ENCODE data around the gene ANKRD28.
"Not testable (repeated sequence)": the region's sequence is repeated elsewhere in the genome, so short reads cannot be mapped to it uniquely, and the experiment has no call there.

The ANKRD28 gene

DNA sequence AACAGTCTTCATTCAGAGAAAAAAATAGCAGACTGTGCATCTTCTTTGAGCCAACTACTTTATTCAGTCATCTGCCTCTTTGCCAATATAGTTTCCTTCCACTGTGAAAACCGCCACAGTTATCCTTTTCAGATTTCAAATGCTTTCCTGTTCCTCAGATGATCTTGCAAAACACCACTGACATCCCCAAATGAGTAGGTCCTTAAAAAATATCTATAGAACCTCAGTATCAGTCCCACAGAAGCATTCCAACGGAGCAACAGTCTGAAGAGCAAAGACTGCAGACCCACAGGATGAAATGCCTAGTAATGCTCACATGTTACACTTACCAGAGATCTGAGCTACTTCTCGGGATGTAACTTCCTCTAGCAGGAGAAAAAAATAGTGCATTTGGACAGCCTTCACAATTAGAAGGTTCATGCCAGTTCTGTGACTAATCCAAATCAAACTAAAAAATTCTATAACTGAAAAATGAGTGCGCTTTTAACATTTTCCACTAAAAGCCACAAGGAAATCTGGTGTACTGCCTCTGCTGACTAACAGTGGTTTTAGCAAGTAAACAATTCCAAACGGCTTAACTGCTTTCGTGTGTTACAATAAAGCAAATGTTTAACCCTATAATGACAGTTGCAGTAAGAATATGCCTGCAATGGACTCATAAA lies at the start of gene ANKRD28:
ANKRD28 (minus strand) TSS at position 338 of the 662 bp plus-strand sequence. CDS start 1,458 bp downstream, outside the sequence.
- DNase-seq = peak in 2 of 6 experiments; percentile 16 to 34

DNA sequence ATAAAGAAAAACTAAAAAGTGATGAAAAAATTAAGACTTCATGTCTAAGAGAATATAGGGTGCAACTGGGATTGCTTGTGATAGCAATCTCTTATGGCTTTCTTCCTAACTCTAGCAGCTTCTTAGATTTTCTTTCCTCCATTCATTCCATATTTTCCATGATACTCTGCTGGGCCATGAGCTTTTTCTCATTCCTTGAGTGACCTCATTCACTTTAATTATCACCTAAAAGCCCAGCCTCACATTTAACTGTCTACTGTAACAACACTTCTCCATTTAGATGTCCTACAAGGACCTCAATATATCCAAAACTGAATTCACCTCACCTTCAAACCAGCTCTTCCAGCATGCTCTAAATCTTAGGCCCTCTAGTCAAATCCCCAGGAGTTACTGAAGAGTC lies 49.5 kb upstream of the ANKRD28 start:
- DNase-seq = no peak

DNA sequence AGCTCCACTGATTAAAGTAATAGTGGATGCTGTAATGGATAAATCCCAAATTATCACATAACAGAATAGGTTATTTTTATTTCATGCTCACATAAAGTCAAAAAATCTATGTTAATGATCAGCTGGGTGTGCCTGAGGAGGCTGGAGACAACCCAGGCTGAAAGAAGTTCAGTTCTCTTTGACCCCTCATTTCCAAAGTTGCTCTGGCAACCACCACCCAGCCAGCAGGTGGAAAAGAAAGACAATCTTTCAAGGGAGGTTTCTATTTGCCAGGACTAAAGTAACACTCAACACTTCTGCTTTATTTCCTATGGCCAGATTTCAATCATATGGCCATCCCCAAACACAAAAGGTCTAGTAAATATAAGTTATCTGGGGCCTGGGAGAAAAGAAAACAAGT lies 48.8 kb upstream of the ANKRD28 start:
- DNase-seq = no peak

- no peak for DNase-seq
Observed at GRCh38 chr3:15845475-15845874, 47.7 kb upstream of the ANKRD28 start.

DNA sequence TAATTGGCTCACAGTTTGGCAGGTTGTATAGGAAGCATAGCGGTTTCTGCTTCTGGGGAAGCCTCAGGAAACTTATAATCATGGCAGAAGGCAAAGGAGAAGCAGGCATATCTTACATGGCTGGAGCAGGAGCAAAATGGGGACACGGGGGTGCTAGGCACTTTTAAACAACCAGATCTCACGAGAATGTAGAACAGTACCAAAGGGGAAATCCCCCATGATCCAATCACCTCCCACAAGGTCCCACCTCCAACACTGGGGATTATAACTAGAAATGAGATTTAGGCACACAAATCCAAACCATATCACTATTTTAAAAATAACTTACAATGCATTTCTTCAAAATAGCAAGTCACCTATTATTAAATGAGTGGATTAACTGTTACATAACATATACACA lies 47.1 kb upstream of the ANKRD28 start:
- DNase-seq = no peak

DNA sequence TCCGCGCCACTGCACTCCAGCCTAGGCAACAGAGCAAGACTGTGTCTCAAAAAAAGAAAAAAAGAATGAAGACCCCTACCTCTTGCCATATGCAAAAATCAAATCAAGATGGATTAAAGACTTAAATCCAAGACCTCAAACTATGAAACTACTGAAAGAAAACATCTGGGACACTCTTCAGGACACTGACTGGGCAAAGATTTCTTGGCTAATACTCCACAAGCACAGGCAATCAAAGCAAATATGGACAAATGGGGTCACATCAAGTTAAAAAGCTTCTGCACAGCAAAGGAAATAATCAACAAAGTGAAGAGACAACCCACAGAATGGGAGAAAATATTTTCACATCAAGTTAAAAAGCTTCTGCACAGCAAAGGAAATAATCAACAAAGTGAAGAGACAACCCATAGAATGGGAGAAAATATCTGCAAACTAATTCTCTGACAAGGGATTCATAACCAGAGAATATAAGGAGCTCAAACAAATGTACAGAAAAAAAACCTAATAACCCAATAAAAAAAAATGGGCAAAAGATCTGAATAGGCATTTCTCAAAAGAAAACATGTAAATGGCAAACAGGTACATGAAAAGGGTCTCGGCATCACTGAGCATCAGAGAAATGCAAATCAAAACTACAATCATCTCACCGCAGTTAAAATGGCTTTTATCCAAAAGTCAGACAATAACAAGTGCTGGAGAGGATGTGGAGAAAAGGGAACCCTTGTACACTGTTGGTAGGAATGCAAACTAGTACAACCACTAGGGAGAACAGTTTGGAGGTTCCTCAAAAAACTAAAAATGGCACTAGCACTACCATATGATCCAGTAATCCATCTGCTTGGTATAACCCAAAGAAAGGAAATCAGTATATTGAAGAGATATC lies 43.6 kb upstream of the ANKRD28 start:
- not testable (repeated sequence) for DNase-seq

DNA sequence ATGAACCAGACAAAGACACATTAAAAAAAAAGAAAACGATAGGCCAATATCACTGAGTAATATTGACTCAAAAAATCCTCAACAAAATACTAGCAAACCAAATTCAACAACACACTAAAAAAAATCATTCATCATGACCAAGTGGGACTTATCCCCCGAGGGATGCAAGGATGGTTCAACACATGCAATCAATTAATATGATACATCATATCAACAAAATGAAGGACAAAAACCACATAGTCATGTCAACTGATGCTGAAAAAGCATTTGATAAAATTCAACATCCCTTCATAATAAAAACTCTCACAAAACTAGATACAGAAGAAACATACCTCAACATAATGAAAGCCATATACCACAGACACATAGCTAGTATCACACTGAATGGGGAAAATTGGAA lies 41.8 kb upstream of the ANKRD28 start:
- DNase-seq = no peak

DNA sequence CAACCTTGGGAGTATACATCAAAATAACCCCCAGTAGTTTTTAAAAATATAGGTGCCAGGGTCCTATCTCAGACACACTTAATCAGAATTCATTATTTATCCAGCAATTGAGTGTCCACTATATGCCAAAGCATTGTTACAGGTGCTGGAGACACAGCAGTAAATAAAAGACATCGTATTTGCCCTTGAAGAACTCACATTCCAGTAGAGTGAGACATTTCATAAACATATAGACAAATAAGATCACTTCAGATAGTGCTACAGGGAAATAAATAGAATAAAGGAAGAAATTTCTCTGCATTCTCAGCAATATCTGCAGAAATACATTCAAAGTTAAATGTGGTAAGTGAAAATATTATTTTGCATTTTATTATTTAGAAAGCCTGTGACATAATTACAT lies 34.1 kb upstream of the ANKRD28 start:
- no peak for DNase-seq

DNA sequence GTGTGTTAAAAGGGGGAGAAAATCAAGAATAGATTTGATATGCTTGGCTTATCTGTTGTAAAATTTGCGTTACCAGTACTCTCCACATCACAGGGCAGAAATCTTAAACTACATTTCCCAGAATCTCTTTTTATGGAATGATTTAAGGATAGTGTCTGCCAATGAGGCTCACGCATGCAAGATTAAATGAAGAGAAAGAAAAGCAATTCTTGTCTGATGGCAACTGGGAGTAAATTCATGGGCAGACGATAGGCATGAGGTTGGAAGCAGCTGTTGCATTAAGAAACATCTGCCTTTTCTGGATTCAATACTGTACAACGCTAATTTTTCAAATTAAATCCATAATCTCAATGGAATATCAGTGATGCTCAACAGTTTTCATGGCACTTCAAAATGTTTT lies 27.2 kb upstream of the ANKRD28 start:
- DNase-seq = no peak

- DNase-seq = no peak
Observed at GRCh38 chr3:15823092-15823491, 25.3 kb upstream of the ANKRD28 start.

DNA sequence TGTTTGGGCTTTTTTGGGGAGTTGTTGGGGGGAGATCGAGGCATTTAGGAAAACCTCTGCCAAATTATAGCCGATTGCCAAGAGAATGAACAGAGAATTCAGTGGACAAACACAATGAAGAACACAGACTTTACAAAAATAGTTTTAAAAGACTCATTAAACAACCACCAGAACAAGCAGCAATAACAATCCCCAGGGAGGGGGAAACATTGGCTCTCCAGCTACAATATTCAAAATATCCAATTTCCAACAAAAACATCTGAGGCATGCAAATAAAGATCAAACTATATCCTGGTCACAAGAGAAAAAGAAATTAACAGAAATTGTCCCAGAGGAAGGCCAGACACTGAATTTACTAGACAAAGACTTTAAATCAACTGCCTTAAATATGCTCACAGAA lies 24.5 kb upstream of the ANKRD28 start:
- no peak for DNase-seq

- DNase-seq = no peak
Observed at GRCh38 chr3:15820911-15821310, 23.1 kb upstream of the ANKRD28 start.

- DNase-seq = no peak
Observed at GRCh38 chr3:15819576-15819975, 21.8 kb upstream of the ANKRD28 start.

DNA sequence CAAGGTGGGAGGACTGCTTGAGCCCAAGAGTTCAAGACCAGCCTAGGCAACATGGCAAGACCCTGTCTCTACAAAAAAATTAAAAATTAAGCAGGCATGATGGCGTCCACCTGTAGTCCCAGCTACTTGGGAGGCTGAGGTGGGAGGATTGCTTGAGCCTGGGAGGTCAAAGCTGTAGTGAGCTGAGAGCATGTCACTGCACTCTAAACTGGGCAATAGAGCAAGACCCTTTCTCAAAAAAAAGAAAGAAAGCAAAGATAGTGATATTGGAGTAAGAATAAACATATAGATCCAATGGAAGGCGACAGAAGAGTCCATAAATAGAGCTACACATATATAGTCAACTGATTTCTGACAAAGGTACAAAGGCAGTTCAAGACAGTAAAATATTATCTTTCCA lies 21.3 kb upstream of the ANKRD28 start:
- DNase-seq = no peak

DNA sequence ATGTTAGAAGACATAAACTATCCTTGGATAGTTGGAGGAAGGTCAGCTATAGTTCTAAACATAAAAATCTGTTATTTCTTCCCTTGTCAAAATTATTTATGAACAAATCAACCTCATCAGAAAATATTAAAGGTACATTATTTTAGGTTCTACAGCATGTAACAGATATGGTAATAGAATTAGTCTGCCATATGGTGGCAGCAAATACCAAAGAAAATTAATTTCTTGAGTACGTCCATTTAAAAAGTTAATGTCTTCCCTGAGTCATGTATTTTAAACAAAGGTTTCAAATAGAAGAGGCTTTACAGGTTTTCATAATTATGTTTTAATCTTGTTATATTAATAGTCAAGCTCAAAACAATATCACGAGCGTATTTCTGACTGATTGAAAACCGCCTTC lies 17.9 kb upstream of the ANKRD28 start:
- DNase-seq = peak in 2 of 6 experiments; percentile 21 to 26

GRCh38 chr3:15813079-15813478 lies 15.3 kb upstream of the ANKRD28 start:
- DNase-seq = not testable (repeated sequence)

DNA sequence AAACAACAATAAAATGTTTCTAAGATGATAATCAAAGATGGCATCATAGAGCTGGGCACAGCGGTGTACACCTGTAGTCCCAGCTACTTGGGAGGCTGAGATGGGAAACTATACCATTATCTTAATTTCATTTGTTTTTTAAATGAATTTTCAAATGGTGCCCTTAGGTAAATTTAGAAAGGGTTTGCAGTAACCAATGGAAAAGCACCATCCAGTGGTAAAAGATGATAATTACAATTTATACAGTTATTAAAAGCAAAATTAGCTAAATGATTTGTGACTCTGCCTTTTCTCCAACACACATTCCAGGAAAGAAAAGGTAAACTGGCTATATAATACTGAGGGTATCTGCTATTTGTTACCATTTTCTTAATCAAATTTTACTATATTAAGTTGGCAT lies 14.4 kb upstream of the ANKRD28 start:
- peak in 2 of 6 experiments; percentile 3 to 17 for DNase-seq

DNA sequence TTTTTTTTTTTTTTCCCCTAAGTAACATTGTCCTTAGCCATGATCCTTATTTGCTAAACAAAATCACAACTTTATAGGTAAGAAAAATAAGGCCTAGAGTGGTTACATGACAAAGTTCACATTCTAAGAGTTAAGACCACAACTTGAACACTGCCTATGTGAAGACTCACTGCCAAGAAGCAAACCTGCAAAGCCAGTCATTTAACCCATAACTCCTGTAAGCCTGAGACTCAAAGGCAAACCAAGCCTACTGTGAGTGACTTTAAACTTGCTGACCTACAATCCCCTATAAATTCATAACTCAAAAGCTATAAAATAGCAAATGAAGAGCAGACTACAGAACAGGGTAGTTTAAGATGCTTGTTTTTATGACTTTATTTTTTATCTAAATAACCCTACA lies 12.9 kb upstream of the ANKRD28 start:
- no peak for DNase-seq

GRCh38 chr3:15809313-15809712 lies 11.5 kb upstream of the ANKRD28 start:
- no peak for DNase-seq

DNA sequence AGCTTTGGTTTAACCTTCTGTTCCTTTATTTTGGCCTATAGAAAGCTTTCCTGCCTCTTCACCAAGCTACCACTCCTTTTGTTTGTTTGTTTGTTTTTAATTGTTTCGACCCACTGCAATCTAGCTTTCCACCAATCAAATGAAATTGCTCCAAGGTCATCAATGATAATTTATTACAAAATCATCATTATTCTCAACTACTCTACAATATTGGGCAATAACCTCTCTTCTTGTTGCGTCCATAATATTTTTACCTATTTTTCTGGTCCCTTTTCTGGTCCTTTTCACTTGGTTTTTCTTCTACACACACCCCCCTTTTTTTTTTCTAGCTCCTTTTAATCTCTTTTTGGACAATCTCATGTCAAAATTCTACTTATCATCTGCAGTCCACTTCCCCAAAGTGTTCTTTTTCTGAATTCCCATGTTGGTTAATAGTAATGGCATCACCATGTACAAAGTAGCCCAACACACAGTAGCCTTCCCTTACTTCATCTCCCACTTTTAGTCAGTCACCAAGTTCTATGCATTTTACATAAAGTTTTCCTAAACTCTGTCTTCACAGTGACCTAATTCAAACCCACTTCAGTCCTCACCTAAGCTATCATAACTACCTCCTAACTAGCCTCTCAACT lies 11.0 kb upstream of the ANKRD28 start:
- DNase-seq = no peak

GRCh38 chr3:15805756-15806266 lies 8.0 kb upstream of the ANKRD28 start:
- DNase-seq = no peak

GRCh38 chr3:15804553-15805095 lies 6.8 kb upstream of the ANKRD28 start:
- DNase-seq = no peak

DNA sequence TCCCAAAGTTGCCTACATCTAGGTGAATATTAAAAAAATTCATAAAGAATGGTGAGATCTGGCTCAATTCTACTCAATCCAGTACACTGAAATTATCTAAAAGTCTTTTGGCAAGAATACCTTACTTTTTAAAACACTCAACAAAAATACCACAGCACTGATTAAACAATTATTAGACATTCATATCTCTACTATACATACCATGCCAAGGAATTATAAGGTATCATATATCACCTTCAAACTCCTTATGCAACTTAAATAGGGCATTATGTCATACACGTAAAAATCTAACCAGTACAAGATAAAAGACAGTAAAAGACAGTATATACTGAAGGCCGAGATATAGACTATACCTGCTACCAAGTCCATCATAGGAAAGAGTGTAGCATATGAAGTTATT lies 6.1 kb upstream of the ANKRD28 start:
- DNase-seq = no peak

Data from stimulated activated naive CD4-positive, alpha-beta T cell (primary cell).